IMR-90 (cell line): ENCODE data around the gene POU4F1. TPM values are rescaled to one million over a fixed set of nuclear protein-coding genes. Genes with fewer than 3 reads are reported as not detected.

Experiments
- ATAC-seq: fragments of 200-7000 bp; cut with Tn5 transposase; 2 replicates; pipeline ENCODE4 v1.9.1; 2020; ENCODE audit warnings: low read depth, mild to moderate bottlenecking, moderate library complexity
- BruUV-seq: library from RNA; stranded (reverse); fragments of 400-500 nt; replicated peaks from 2 replicates; lab custom pipeline; 2021; lab: Mats Ljungman, UMichigan
- CTCF ChIA-PET: fragments of 300-600 bp; formaldehyde crosslinking; extraction: SDS; loops from one replicate; lab custom pipeline; 2021; ENCODE audit warnings: antibody characterized with exemption; lab: Yijun Ruan, JAX
- POLR2A ChIA-PET: fragments of 300-600 bp; sonication (Branson Sonifier 250); formaldehyde crosslinking; loops from one replicate; lab custom pipeline; 2022; ENCODE audit warnings: antibody characterized with exemption; ENCODE audit not compliant: unreplicated experiment; lab: Charles Lee
- DNase-seq: peaks from one replicate; pipeline ENCODE4 v3.0.0; 2013
- H2AFZ ChIP-seq: replicated peaks from 2 replicates; pipeline ENCODE3; 2013; ENCODE audit warnings: low read length, mild to moderate bottlenecking; ENCODE audit not compliant: poor library complexity
- H2AK5ac ChIP-seq: 2 replicates; pipeline ENCODE4 v1.6.1; 2013; ENCODE audit warnings: low read depth, low read length, inconsistent platforms
- H2AK9ac ChIP-seq: replicated peaks from 2 replicates; pipeline ENCODE3; 2013; ENCODE audit warnings: mild to moderate bottlenecking, low read depth, low read length, moderate library complexity; ENCODE audit not compliant: poor library complexity
- H2BK120ac ChIP-seq: 2 replicates; pipeline ENCODE4 v1.6.1; 2013; ENCODE audit warnings: low read depth, low read length, inconsistent platforms
- H2BK15ac ChIP-seq: 3 replicates; pipeline ENCODE4 v1.6.1; 2013; ENCODE audit warnings: low read depth, low read length, inconsistent platforms
- H2BK20ac ChIP-seq: 2 replicates; pipeline ENCODE4 v1.6.1; 2013; ENCODE audit warnings: low read depth, mild to moderate bottlenecking, inconsistent platforms, low read length, moderate library complexity
- H2BK5ac ChIP-seq: 2 replicates; pipeline ENCODE4 v1.6.1; 2013; ENCODE audit warnings: mild to moderate bottlenecking, low read depth, low read length, inconsistent platforms; ENCODE audit not compliant: poor library complexity, severe bottlenecking
- H3K14ac ChIP-seq: replicated peaks from 2 replicates; pipeline ENCODE4 v1.6.1; 2013; ENCODE audit warnings: low read depth, low read length, inconsistent platforms
- H3K18ac ChIP-seq: 2 replicates; pipeline ENCODE4 v1.6.1; 2013; ENCODE audit warnings: low read depth, low read length, control low read depth
- H3K23ac ChIP-seq: 2 replicates; pipeline ENCODE4 v1.6.1; 2013; ENCODE audit warnings: low read depth, low read length, inconsistent platforms
- H3K27ac ChIP-seq: 2 replicates; pipeline ENCODE4 v1.5.1; 2013; ENCODE audit warnings: mild to moderate bottlenecking, control low read depth, low read length; ENCODE audit not compliant: insufficient read depth
- H3K27me3 ChIP-seq: 2 replicates; pipeline ENCODE4 v1.6.1; 2013; ENCODE audit warnings: low read length; ENCODE audit not compliant: control insufficient read depth, insufficient read depth
- H3K36me3 ChIP-seq: 2 replicates; pipeline ENCODE4 v1.6.1; 2013; ENCODE audit warnings: low read length, mixed read lengths; ENCODE audit not compliant: control insufficient read depth, insufficient read depth
- H3K4ac ChIP-seq: 2 replicates; pipeline ENCODE4 v1.6.1; 2013; ENCODE audit warnings: low read depth, low read length, inconsistent platforms
- H3K4me1 ChIP-seq: 2 replicates; pipeline ENCODE4 v1.6.1; 2013; ENCODE audit warnings: low read length, mixed read lengths; ENCODE audit not compliant: control insufficient read depth, insufficient read depth
- H3K4me2 ChIP-seq: 2 replicates; pipeline ENCODE4 v1.6.1; 2013; ENCODE audit warnings: low read depth, mild to moderate bottlenecking, control low read depth, low read length, moderate library complexity
- H3K4me3 ChIP-seq: 2 replicates; pipeline ENCODE4 v1.5.1; 2013; ENCODE audit warnings: low read depth, mild to moderate bottlenecking, control low read depth, low read length, moderate library complexity; ENCODE audit not compliant: insufficient read depth
- H3K56ac ChIP-seq: 2 replicates; pipeline ENCODE4 v1.6.1; 2013; ENCODE audit warnings: low read length, inconsistent platforms; ENCODE audit not compliant: insufficient read depth; ENCODE audit errors: extremely low read depth
- H3K79me1 ChIP-seq, 2 experiments: 2 replicates each; pipeline ENCODE4 v1.6.1; 2013; ENCODE audit warnings: low read length in 2 of 2, inconsistent platforms in 1 of 2, low read depth in 1 of 2
- H3K9ac ChIP-seq: 2 replicates; pipeline ENCODE4 v1.6.1; 2013; ENCODE audit warnings: low read depth, low read length, control low read depth
- H3K9me1 ChIP-seq: 2 replicates; pipeline ENCODE4 v1.6.1; 2013; ENCODE audit warnings: low read length, inconsistent platforms; ENCODE audit not compliant: insufficient read depth
- H3K9me3 ChIP-seq: 2 replicates; pipeline ENCODE4 v1.6.1; 2013; ENCODE audit warnings: low read length; ENCODE audit not compliant: control insufficient read depth, insufficient read depth
- H4K20me1 ChIP-seq: 2 replicates; pipeline ENCODE4 v1.6.1; 2013; ENCODE audit warnings: low read length, inconsistent platforms; ENCODE audit not compliant: insufficient read depth
- H4K5ac ChIP-seq: 2 replicates; pipeline ENCODE4 v1.6.1; 2013; ENCODE audit warnings: mild to moderate bottlenecking, low read depth, low read length, control low read depth
- H4K8ac ChIP-seq, 2 experiments: 2 replicates each; pipeline ENCODE4 v1.6.1; 2013; ENCODE audit warnings: low read depth in 2 of 2, low read length in 2 of 2, control low read depth in 1 of 2, inconsistent platforms in 1 of 2
- H4K91ac ChIP-seq: 2 replicates; pipeline ENCODE4 v1.6.1; 2013; ENCODE audit warnings: low read depth, low read length, inconsistent platforms; ENCODE audit not compliant: insufficient read depth
- BHLHE40 ChIP-seq: fragments of 150-350 bp; IDR thresholded peaks from 2 replicates; pipeline ENCODE4 v1.6.1; 2016; ENCODE audit warnings: mild to moderate bottlenecking, low read depth, low read length
- CHD1 ChIP-seq: IDR thresholded peaks from 2 replicates; pipeline ENCODE4 v1.6.1; 2012; ENCODE audit warnings: low read depth, low read length, improper control_type of control experiment
- MXI1 ChIP-seq: IDR thresholded peaks from 2 replicates; pipeline ENCODE4 v1.6.1; 2012; ENCODE audit warnings: low read depth, mild to moderate bottlenecking, low read length, moderate library complexity, borderline replicate concordance
- dilution Hi-C: fragments of 300-500 bp; cut with HindIII; formaldehyde crosslinking; loops from one replicate; pipeline ENCODE4 v1.14.3; 2018; ENCODE audit warnings: low sequenced_read_pairs; ENCODE audit not compliant: unreplicated experiment
- in situ Hi-C: fragments of 300-500 bp; cut with MboI; formaldehyde crosslinking; loops from 3 replicates; pipeline ENCODE4 v1.14.3; 2019; ENCODE audit warnings: low sequenced_read_pairs, inconsistent platforms, mixed read lengths
- intact Hi-C: fragments of 100-400 bp; cut with micrococcal nuclease; formaldehyde crosslinking; loops from 2 replicates; pipeline ENCODE4 v1.10.0; 2022
- polyA plus RNA-seq, 3 experiments: library from polyadenylated mRNA; depleted of rRNA; stranded (reverse); fragments of >200 nt; gene quantifications; 2 replicates each; pipeline ENCODE4 v1.2.3, GENCODE V29; 2012; ENCODE audit warnings: low replicate concordance in 1 of 3
- total RNA-seq: library from RNA; depleted of rRNA; stranded (reverse); fragments of >200 nt; gene quantifications from 2 replicates; pipeline ENCODE4 v1.2.3, GENCODE V29; 2012

Gene POU4F1
- total and polyA plus RNA-seq, 2 of the 4 experiments (the other 2 are of a cell fraction): 0.02 TPM; not detected in 1

- H4K20me1 ChIP-seq: no peaks in the 10 kb centered on the region
- H3K27ac ChIP-seq: no peak overlapping the region
- H2AK9ac ChIP-seq: no peak overlapping the region
- H4K5ac ChIP-seq: no peak overlapping the region
- H2BK120ac ChIP-seq: no peak overlapping the region
- no peak overlapping the region for H2AFZ ChIP-seq
- H2BK5ac ChIP-seq: no peak overlapping the region
- no peak overlapping the region for H4K8ac ChIP-seq
- H3K4me2 ChIP-seq: no peak overlapping the region
- DNase-seq: no peak
- BruUV-seq: no TSS peak
- intact Hi-C loops (no loop called here), dilution Hi-C loops (no loop called here), in situ Hi-C loops (no loop called here)
- no peak overlapping the region for H3K56ac ChIP-seq
- no peak overlapping the region for H2BK15ac ChIP-seq
- H2BK20ac ChIP-seq: no peak overlapping the region
- H2AK5ac ChIP-seq: no peak overlapping the region
- peaks cover 0 to 5% of the 10 kb centered on the region in 2 experiments; a peak in 1 of 4 replicates for H3K79me1 ChIP-seq
- POLR2A ChIA-PET: no interaction called here
- TF ChIP-seq CHD1 (no peak), BHLHE40 (no peak), MXI1 (no peak)
- H3K18ac ChIP-seq: no peak overlapping the region
- H3K9ac ChIP-seq: no peak overlapping the region
- H3K23ac ChIP-seq: no peak overlapping the region
- H3K4me3 ChIP-seq: no peak overlapping the region
- ATAC-seq: no peak
- H3K27me3 ChIP-seq: no peaks in the 10 kb centered on the region
- H4K91ac ChIP-seq: no peak overlapping the region
- CTCF ChIA-PET: interaction anchor here (0.6 to 0.7 kb wide), 2 partner anchors 25 to 862 kb away, joined by 4 to 5 read pairs; no protein-coding TSS in a partner anchor
- no peaks in the 10 kb centered on the region for H3K9me3 ChIP-seq
- H3K4ac ChIP-seq: no peak overlapping the region
- H3K14ac ChIP-seq: no peak overlapping the region
- H3K9me1 ChIP-seq: no peaks in the 10 kb centered on the region
- peaks cover 11% of the 10 kb centered on the region for H3K36me3 ChIP-seq
- no peaks in the 10 kb centered on the region for H3K4me1 ChIP-seq
Measured at GRCh38 chr13:78636495-78636894, 33.1 kb upstream of the POU4F1 start.
